ENCODE measurements around the gene GPR139. TPM values are rescaled to one million over a fixed set of nuclear protein-coding genes. Genes with fewer than 3 reads are reported as not detected.

Gene GPR139
- total and polyA plus RNA-seq, 4 donors, result not detected

DNA sequence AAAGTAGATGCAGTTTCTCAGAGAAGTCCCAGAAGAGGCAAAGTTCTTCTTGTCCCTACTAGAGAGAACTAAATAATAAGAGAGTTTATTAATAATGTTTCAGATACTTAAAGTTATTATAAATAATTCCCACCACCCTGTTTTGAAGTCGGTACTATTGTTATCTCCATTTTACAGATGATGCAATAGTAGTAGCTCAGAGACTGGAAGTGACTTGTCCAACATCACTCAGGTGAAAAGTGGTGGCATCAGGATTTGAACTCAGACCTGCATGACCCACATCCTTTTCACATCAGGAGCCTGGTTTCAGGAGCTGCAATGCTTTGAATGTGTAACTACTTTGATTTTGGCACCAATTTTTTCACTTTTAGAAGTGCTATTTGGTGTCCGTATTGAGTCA, 52.7 kb downstream of the GPR139 start:
- no peak for DNase-seq (ENCODE audit: low spot score)
- TF ChIP-seq SP1 (IDR thresholded peaks at IDR 0.05) (no peak), GABPA (IDR thresholded peaks at IDR 0.05 in 1 of 2, conservative IDR thresholded peaks at IDR 0.05 in 1 of 2) (no peak), JUND (IDR thresholded peaks at IDR 0.05) (no peak), RXRA (IDR thresholded peaks at IDR 0.05) (no peak), EGR1 (IDR thresholded peaks at IDR 0.05; ENCODE audit: low read depth in 2 of 2) (no peak), FOXA2 (IDR thresholded peaks at IDR 0.05) (no peak)
- TF ChIP-seq, protein P1, sequence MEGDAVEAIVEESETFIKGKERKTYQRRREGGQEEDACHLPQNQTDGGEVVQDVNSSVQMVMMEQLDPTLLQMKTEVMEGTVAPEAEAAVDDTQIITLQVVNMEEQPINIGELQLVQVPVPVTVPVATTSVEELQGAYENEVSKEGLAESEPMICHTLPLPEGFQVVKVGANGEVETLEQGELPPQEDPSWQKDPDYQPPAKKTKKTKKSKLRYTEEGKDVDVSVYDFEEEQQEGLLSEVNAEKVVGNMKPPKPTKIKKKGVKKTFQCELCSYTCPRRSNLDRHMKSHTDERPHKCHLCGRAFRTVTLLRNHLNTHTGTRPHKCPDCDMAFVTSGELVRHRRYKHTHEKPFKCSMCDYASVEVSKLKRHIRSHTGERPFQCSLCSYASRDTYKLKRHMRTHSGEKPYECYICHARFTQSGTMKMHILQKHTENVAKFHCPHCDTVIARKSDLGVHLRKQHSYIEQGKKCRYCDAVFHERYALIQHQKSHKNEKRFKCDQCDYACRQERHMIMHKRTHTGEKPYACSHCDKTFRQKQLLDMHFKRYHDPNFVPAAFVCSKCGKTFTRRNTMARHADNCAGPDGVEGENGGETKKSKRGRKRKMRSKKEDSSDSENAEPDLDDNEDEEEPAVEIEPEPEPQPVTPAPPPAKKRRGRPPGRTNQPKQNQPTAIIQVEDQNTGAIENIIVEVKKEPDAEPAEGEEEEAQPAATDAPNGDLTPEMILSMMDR (IDR thresholded peaks at IDR 0.05; ENCODE audit: low read depth, low read length, missing input control), result no peak
- TF ChIP-seq, protein P2, sequence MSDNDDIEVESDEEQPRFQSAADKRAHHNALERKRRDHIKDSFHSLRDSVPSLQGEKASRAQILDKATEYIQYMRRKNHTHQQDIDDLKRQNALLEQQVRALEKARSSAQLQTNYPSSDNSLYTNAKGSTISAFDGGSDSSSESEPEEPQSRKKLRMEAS (IDR thresholded peaks at IDR 0.05), result no peak
- TF ChIP-seq, protein P3, sequence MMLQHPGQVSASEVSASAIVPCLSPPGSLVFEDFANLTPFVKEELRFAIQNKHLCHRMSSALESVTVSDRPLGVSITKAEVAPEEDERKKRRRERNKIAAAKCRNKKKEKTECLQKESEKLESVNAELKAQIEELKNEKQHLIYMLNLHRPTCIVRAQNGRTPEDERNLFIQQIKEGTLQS (IDR thresholded peaks at IDR 0.05), result no peak
- no peaks in the 10 kb centered on the region for H3K36me3 ChIP-seq (ENCODE audit: control insufficient read depth in 4 of 4, insufficient read depth in 3 of 4, low read depth in 1 of 4, low read length in 3 of 4)

DNA sequence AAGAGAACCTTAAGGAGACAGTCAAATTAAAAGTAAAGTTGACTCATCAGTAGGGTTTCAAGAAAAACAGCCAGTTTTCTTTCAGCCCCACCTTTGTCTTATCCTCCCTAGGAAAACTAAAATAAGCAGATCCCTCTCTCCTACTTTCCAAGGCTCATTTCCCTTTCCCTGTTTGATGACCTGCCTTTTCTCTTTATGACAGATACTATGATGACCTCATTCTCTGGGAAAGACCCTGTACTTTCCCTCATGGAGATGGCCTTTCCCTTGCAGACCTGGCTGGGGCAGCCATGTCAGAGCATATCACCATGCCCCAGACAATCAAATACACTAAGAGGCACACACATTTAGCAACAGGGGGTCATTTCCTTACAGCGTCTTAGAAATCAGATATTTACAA, 53.6 kb downstream of the GPR139 start:
- TF ChIP-seq HNF4G (IDR thresholded peaks at IDR 0.05), result no peak
- TF ChIP-seq, protein P4, sequence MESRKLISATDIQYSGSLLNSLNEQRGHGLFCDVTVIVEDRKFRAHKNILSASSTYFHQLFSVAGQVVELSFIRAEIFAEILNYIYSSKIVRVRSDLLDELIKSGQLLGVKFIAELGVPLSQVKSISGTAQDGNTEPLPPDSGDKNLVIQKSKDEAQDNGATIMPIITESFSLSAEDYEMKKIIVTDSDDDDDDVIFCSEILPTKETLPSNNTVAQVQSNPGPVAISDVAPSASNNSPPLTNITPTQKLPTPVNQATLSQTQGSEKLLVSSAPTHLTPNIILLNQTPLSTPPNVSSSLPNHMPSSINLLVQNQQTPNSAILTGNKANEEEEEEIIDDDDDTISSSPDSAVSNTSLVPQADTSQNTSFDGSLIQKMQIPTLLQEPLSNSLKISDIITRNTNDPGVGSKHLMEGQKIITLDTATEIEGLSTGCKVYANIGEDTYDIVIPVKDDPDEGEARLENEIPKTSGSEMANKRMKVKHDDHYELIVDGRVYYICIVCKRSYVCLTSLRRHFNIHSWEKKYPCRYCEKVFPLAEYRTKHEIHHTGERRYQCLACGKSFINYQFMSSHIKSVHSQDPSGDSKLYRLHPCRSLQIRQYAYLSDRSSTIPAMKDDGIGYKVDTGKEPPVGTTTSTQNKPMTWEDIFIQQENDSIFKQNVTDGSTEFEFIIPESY (IDR thresholded peaks at IDR 0.05), result no peak
- Histone ChIP-seq H3K9ac (ENCODE audit: low read depth in 1 of 2, low read length in 2 of 2) (no peak overlapping the region), H3K9me3 (ENCODE audit: control insufficient read depth in 4 of 4, low read length in 3 of 4) (no peaks in the 10 kb centered on the region), H3K4me3 (ENCODE audit: low read depth in 1 of 3, low read length in 3 of 3) (no peak overlapping the region), H3K4me1 (ENCODE audit: control insufficient read depth in 4 of 4, insufficient read depth in 4 of 4, low read length in 3 of 4) (peaks cover 0 to 2% (median 0%) of the 10 kb centered on the region in 4 donors), H3K27me3 (ENCODE audit: control insufficient read depth in 4 of 4, insufficient read depth in 4 of 4, low read length in 3 of 4) (peaks cover 0 to 3% (median 0%) of the 10 kb centered on the region in 4 donors), H3K27ac (ENCODE audit: low read depth in 1 of 2, low read length in 2 of 2) (no peak overlapping the region), H3K36me3 (ENCODE audit: control insufficient read depth in 4 of 4, insufficient read depth in 3 of 4, low read depth in 1 of 4, low read length in 3 of 4) (no peaks in the 10 kb centered on the region)
- no peak for DNase-seq (ENCODE audit: low spot score)
- 45% methylated on average over 1 of the region's 1 CpG for WGBS

More for the DNA sequence above, 52.7 kb downstream of the GPR139 start:
- H3K4me1 ChIP-seq (ENCODE audit: control insufficient read depth in 4 of 4, insufficient read depth in 4 of 4, low read length in 3 of 4), result peaks cover 0 to 2% (median 0%) of the 10 kb centered on the region in 4 donors
- no peak overlapping the region for H3K9ac ChIP-seq (ENCODE audit: low read depth in 1 of 2, low read length in 2 of 2)
- H3K4me3 ChIP-seq (ENCODE audit: low read depth in 1 of 3, low read length in 3 of 3), result no peak overlapping the region
- H3K27me3 ChIP-seq (ENCODE audit: control insufficient read depth in 4 of 4, insufficient read depth in 4 of 4, low read length in 3 of 4), result peaks cover 0 to 3% (median 0%) of the 10 kb centered on the region in 4 donors
- WGBS, result 80% methylated on average over 2 of the region's 2 CpGs
- H3K9me3 ChIP-seq (ENCODE audit: control insufficient read depth in 4 of 4, low read length in 3 of 4), result no peaks in the 10 kb centered on the region
- H3K27ac ChIP-seq (ENCODE audit: low read depth in 1 of 2, low read length in 2 of 2), result no peak overlapping the region

DNA sequence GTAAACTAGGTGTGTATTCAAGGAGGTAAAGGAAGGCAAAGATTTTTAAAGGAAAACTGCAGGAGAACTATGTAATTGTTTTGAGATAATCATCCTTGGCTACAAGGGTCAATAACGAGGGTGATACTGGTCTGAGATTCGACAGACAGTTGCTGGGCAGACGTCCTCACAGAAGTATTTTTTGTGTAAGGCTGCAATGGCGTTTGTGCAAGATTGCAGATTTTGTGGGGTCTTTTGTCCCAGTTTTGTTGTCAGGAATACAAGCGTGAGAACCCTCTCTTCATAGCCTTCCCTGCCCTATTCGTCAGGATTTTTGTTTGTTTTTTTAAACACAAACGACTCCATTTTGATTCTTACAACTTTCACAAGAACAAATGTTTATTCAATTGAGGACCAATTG, 57.5 kb downstream of the GPR139 start:
- no peak for TF ChIP-seq TAF1 (conservative IDR thresholded peaks at IDR 0.05)
- TF ChIP-seq, protein P3 (IDR thresholded peaks at IDR 0.05), result no peak
- TF ChIP-seq, protein P2 (IDR thresholded peaks at IDR 0.05), result no peak
- no peak for TF ChIP-seq FOXA1 (IDR thresholded peaks at IDR 0.05)
- no peak for TF ChIP-seq NR2F2 (IDR thresholded peaks at IDR 0.05)
- no peak for TF ChIP-seq JUND (IDR thresholded peaks at IDR 0.05)
- TF ChIP-seq, protein P4 (IDR thresholded peaks at IDR 0.05), result no peak
- no peak for TF ChIP-seq EGR1 (IDR thresholded peaks at IDR 0.05; ENCODE audit: low read depth in 2 of 2)
- TF ChIP-seq GABPA (IDR thresholded peaks at IDR 0.05 in 1 of 2, conservative IDR thresholded peaks at IDR 0.05 in 1 of 2), result no peak
- TF ChIP-seq, protein P5, sequence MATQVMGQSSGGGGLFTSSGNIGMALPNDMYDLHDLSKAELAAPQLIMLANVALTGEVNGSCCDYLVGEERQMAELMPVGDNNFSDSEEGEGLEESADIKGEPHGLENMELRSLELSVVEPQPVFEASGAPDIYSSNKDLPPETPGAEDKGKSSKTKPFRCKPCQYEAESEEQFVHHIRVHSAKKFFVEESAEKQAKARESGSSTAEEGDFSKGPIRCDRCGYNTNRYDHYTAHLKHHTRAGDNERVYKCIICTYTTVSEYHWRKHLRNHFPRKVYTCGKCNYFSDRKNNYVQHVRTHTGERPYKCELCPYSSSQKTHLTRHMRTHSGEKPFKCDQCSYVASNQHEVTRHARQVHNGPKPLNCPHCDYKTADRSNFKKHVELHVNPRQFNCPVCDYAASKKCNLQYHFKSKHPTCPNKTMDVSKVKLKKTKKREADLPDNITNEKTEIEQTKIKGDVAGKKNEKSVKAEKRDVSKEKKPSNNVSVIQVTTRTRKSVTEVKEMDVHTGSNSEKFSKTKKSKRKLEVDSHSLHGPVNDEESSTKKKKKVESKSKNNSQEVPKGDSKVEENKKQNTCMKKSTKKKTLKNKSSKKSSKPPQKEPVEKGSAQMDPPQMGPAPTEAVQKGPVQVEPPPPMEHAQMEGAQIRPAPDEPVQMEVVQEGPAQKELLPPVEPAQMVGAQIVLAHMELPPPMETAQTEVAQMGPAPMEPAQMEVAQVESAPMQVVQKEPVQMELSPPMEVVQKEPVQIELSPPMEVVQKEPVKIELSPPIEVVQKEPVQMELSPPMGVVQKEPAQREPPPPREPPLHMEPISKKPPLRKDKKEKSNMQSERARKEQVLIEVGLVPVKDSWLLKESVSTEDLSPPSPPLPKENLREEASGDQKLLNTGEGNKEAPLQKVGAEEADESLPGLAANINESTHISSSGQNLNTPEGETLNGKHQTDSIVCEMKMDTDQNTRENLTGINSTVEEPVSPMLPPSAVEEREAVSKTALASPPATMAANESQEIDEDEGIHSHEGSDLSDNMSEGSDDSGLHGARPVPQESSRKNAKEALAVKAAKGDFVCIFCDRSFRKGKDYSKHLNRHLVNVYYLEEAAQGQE (IDR thresholded peaks at IDR 0.05), result no peak
- TF ChIP-seq HNF4A (conservative IDR thresholded peaks at IDR 0.05), result no peak
- H3K9ac ChIP-seq (ENCODE audit: low read depth in 1 of 2, low read length in 2 of 2), result no peak overlapping the region
- H3K4me3 ChIP-seq (ENCODE audit: low read depth in 1 of 3, low read length in 3 of 3), result no peak overlapping the region
- DNase-seq (ENCODE audit: low spot score), result no peak
- H3K27ac ChIP-seq (ENCODE audit: low read depth in 1 of 2, low read length in 2 of 2), result no peak overlapping the region
- 41% methylated on average over 7 of the region's 7 CpGs for WGBS
- H3K27me3 ChIP-seq (ENCODE audit: control insufficient read depth in 4 of 4, insufficient read depth in 4 of 4, low read length in 3 of 4), result peaks cover 0 to 6% (median 0%) of the 10 kb centered on the region in 4 donors
- H3K36me3 ChIP-seq (ENCODE audit: control insufficient read depth in 4 of 4, insufficient read depth in 3 of 4, low read depth in 1 of 4, low read length in 3 of 4), result no peaks in the 10 kb centered on the region
- no peaks in the 10 kb centered on the region for H3K9me3 ChIP-seq (ENCODE audit: control insufficient read depth in 4 of 4, low read length in 3 of 4)
- no peaks in the 10 kb centered on the region for H3K4me1 ChIP-seq (ENCODE audit: control insufficient read depth in 4 of 4, insufficient read depth in 4 of 4, low read length in 3 of 4)

Data from liver (tissue), 9 donors.